HG03457 (cell line): ENCODE data around the gene CNPY4.
A peak's percentile ranks its signal among the peaks of the same experiment; 100 is the strongest.

Experiments used
- ATAC-seq: cut with Tn5 transposase; IDR thresholded peaks from one replicate; pipeline ENCODE4 v1.9.1; 2021; ENCODE audit warnings: moderate number of reproducible peaks; ENCODE audit not compliant: unreplicated experiment

CNPY4 gene

GRCh38 chr7:100091411-100092181 is 27.8 kb upstream of the CNPY4 start:
- no peak for ATAC-seq

- ATAC-seq, result no peak
Measured at GRCh38 chr7:100093054-100093453, 26.4 kb upstream of the CNPY4 start.

- no peak for ATAC-seq
Measured at GRCh38 chr7:100093498-100093897, 25.9 kb upstream of the CNPY4 start.

GRCh38 chr7:100093925-100094486 is 25.4 kb upstream of the CNPY4 start:
- no peak for ATAC-seq

- ATAC-seq, result no peak
Measured at GRCh38 chr7:100095289-100095688, 24.1 kb upstream of the CNPY4 start.

GRCh38 chr7:100095704-100096103 is 23.7 kb upstream of the CNPY4 start:
- no peak for ATAC-seq

- ATAC-seq, result no peak
Measured at GRCh38 chr7:100098913-100099312, 20.5 kb upstream of the CNPY4 start.

GRCh38 chr7:100099452-100099851 is 20.0 kb upstream of the CNPY4 start:
- ATAC-seq, result no peak

GRCh38 chr7:100100420-100101015 is 18.9 kb upstream of the CNPY4 start:
- peak; percentile 36 for ATAC-seq

GRCh38 chr7:100101016-100101862 is 18.2 kb upstream of the CNPY4 start, which contains the start of the genes AP4M1 and MCM7:
TSS of gene AP4M1 (plus strand) at chr7:100101643. CDS start at chr7:100101715, 72 bp downstream.
TSS of gene MCM7 (minus strand) at chr7:100101397. CDS start at chr7:100101294, 103 bp downstream.
- peak; percentile 69 for ATAC-seq

- no peak for ATAC-seq
Measured at GRCh38 chr7:100102950-100103840, 16.2 kb upstream of the CNPY4 start.

GRCh38 chr7:100105534-100105933 is 13.9 kb upstream of the CNPY4 start:
- no peak for ATAC-seq

- no peak for ATAC-seq
Measured at GRCh38 chr7:100106633-100107032, 12.8 kb upstream of the CNPY4 start.

- ATAC-seq, result no peak
Measured at GRCh38 chr7:100107125-100107737, 12.2 kb upstream of the CNPY4 start.

GRCh38 chr7:100107890-100108289 is 11.5 kb upstream of the CNPY4 start:
- no peak for ATAC-seq

GRCh38 chr7:100109521-100110163 is 9.8 kb upstream of the CNPY4 start:
- ATAC-seq, result no peak

GRCh38 chr7:100111156-100111555 is 8.3 kb upstream of the CNPY4 start:
- ATAC-seq, result no peak

- no peak for ATAC-seq
Measured at GRCh38 chr7:100111914-100112313, 7.5 kb upstream of the CNPY4 start.

- ATAC-seq, result no peak
Measured at GRCh38 chr7:100115026-100115425, 4.4 kb upstream of the CNPY4 start.
